Esophagus squamous epithelium (tissue), 5 donors: ENCODE measurements around the gene POU3F3. TPM values are rescaled to one million over a fixed set of nuclear protein-coding genes. Genes with fewer than 3 reads are reported as not detected.
A peak's percentile ranks its signal among the peaks of the same experiment; 100 is the strongest.

Source experiments
- DNase-seq: peaks from one replicate; lab custom pipeline; 2025; lab: John Stamatoyannopoulos, UW
- H3K27ac ChIP-seq, 4 donors: fragments of 200-600 bp; sonication (generic); one replicate each; pipeline ENCODE4 v1.5.1; 2016 to 2019; ENCODE audit warnings: mild to moderate bottlenecking in 1 of 4
- H3K27me3 ChIP-seq, 4 donors: fragments of 200-600 bp; sonication (generic); 1 replicate in 3 of 4; 2 replicates in 1 of 4; pipeline versions ENCODE4 v1.5.1 to v1.6.0; 2017 to 2021; ENCODE audit warnings: antibody characterized with exemption in 1 of 4
- H3K36me3 ChIP-seq, 3 donors: fragments of 200-600 bp; sonication (generic); one replicate each; pipeline ENCODE4 v1.5.1; 2016 to 2019
- H3K4me1 ChIP-seq, 3 donors: fragments of 200-600 bp; sonication (generic); one replicate each; pipeline ENCODE4 v1.5.1; 2017 to 2019
- H3K4me3 ChIP-seq, 4 donors: fragments of 200-600 bp; sonication (generic); 1 replicate in 3 of 4; 2 replicates in 1 of 4; pipeline ENCODE4 v1.5.1; 2016 to 2019; ENCODE audit warnings: mild to moderate bottlenecking in 2 of 4, moderate library complexity in 1 of 4
- H3K9me3 ChIP-seq, 3 donors: fragments of 200-600 bp; sonication (generic); one replicate each; pipeline ENCODE4 v1.5.1; 2016 to 2019
- POLR2A ChIP-seq, 4 donors: fragments of 450-650 bp; IDR thresholded peaks; one replicate each; pipeline ENCODE4 v1.6.1; 2017; ENCODE audit warnings: antibody characterized with exemption in 4 of 4, mild to moderate bottlenecking in 4 of 4, moderate library complexity in 3 of 4
- WGBS, 2 donors: methylation state at CpG; one replicate each; pipeline ENCODE4 v1.1.5; 2018; 5-methylcytosine and 5-hydroxymethylcytosine counted together
- intact Hi-C: fragments of 100-400 bp; cut with DNase I; formaldehyde crosslinking; loops from one replicate; pipeline ENCODE4 v1.15.0; 2022
- total RNA-seq, 4 donors: library from RNA; depleted of rRNA; stranded (reverse); fragments of >200 nt; gene quantifications; one replicate each; pipeline ENCODE4 v1.1.0, GENCODE V29; 2016
- TF ChIP-seq, protein P1 (sequence below), 6 experiments: fragments of 450-650 bp in 4 of 6; fragments of 200-600 bp in 2 of 6; sonication (generic) in 2 of 6; IDR thresholded peaks; one replicate each; pipeline ENCODE4 v1.5.1; 2016 to 2019; ENCODE audit warnings: antibody characterized with exemption in 6 of 6, mild to moderate bottlenecking in 4 of 6, moderate library complexity in 4 of 6
- donor health status: DM: yes; HTN: yes; CAD: no.

The POU3F3 gene
- total RNA-seq = under 1 TPM in 1 of 4 donors, not detected in 3; 0.09 TPM

DNA sequence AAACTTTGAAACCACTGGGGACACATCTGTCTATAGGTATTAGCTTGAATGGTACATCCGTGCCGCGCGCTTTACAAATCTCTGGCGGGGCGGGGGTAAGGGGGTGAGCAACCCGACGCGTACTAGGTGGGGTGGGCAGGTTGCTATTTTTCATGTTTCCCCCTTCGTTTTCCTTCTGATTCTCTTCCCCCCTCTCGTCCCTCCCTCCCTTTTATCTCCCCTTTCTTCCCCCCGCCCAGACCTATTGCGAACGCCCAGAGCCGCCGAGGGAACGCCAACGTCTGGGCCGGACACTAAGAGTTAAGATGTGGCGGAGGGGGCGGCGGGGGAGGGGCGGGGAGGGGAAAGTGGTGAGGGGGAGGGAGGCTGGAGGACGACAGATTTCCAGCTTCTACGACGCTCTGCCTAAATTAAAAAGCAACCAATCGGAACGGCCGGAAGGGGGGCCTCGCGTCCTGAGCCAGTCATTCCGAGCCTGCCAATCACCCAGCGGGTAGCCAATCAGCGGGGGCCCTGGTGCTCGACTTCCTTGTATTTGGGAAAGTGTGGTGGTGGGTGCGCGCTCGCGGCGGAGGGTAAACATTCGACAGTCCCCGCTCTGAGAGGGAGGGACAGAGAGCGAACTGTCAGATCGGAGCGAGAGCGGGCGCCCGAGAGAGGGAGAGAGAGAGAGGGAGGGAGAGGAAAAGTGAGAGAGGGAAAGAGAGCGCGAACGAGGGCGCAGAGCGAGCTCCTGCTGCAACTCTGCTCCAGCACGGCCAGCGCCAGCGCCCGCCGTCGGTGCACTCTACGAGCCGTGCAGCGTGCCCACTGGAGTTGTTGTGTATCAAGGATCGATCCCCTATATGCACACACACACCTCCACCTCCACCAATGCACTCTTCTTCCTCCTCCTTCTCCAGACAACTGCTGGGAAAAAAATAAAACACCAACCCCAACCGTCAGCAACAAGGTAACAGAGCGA, at the start of gene POU3F3:
Gene POU3F3 (plus strand): TSS at position 582 of the 964 bp plus-strand sequence. CDS start 1,396 bp downstream, outside the sequence.
- no peaks in the 10 kb centered on the region for H3K9me3 ChIP-seq
- peaks cover 44 to 99% (median 58%) of the 10 kb centered on the region in 4 donors for H3K27me3 ChIP-seq
- 9% methylated on average over 44 to 50 of the region's 65 CpGs for WGBS, 2 donors
- H3K4me1 ChIP-seq = peaks cover 24 to 64% (median 30%) of the 10 kb centered on the region in 3 donors
- intact Hi-C loops = no loop called here
- no peak for DNase-seq
- H3K4me3 ChIP-seq = peak within 1 kb of the TSS in 3 of 4 donors; percentile 30 to 66 (median 43)
- H3K36me3 ChIP-seq = no peaks in the 10 kb centered on the region
- no peak for TF ChIP-seq POLR2A (IDR thresholded peaks at IDR 0.05)
- TF ChIP-seq, protein P1, sequence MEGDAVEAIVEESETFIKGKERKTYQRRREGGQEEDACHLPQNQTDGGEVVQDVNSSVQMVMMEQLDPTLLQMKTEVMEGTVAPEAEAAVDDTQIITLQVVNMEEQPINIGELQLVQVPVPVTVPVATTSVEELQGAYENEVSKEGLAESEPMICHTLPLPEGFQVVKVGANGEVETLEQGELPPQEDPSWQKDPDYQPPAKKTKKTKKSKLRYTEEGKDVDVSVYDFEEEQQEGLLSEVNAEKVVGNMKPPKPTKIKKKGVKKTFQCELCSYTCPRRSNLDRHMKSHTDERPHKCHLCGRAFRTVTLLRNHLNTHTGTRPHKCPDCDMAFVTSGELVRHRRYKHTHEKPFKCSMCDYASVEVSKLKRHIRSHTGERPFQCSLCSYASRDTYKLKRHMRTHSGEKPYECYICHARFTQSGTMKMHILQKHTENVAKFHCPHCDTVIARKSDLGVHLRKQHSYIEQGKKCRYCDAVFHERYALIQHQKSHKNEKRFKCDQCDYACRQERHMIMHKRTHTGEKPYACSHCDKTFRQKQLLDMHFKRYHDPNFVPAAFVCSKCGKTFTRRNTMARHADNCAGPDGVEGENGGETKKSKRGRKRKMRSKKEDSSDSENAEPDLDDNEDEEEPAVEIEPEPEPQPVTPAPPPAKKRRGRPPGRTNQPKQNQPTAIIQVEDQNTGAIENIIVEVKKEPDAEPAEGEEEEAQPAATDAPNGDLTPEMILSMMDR (IDR thresholded peaks at IDR 0.05) = no peak
- H3K27ac ChIP-seq = no peak within 1 kb of the TSS

- Histone ChIP-seq H3K27ac (no peak overlapping the region), H3K27me3 (no peaks in the 10 kb centered on the region), H3K9me3 (no peaks in the 10 kb centered on the region), H3K4me3 (no peak overlapping the region), H3K36me3 (no peaks in the 10 kb centered on the region), H3K4me1 (no peaks in the 10 kb centered on the region)
- 80 to 84% methylated on average over 6 of the region's 6 CpGs for WGBS, 2 donors
- intact Hi-C loops = no loop called here
- TF ChIP-seq POLR2A (IDR thresholded peaks at IDR 0.05) = no peak
- no peak for DNase-seq
Observed at GRCh38 chr2:104804148-104804890, 49.6 kb upstream of the POU3F3 start.

DNA sequence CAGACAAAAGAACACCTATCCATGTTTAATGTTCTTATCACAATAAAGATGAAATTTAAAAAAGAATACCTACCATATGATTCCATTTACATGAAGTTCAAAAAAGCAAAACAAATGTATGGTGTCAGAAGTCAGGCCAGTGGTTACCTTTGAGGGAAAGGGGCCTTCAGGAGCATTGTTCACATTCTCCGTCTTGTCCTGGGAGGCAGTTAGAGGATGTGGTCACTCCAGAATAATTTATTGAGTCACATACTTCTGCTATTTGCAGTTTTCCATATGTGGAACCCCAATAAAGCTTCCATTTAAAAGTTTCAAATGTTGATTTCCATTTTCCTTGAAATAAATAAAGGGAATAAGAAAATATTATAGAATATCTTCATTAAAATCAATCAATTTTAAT, 41.6 kb upstream of the POU3F3 start:
- H3K27ac ChIP-seq = no peak overlapping the region
- TF ChIP-seq, protein P1 (IDR thresholded peaks at IDR 0.05) = no peak
- no peak for TF ChIP-seq POLR2A (IDR thresholded peaks at IDR 0.05)
- no peak for DNase-seq
- H3K4me3 ChIP-seq = no peak overlapping the region
- intact Hi-C loops = no loop called here
- H3K36me3 ChIP-seq = no peaks in the 10 kb centered on the region
- 56 to 61% methylated on average over 1 of the region's 1 CpG for WGBS, 2 donors
- H3K27me3 ChIP-seq = peaks cover 0 to 3% (median 0%) of the 10 kb centered on the region in 4 donors
- no peaks in the 10 kb centered on the region for H3K4me1 ChIP-seq
- H3K9me3 ChIP-seq = no peaks in the 10 kb centered on the region

DNA sequence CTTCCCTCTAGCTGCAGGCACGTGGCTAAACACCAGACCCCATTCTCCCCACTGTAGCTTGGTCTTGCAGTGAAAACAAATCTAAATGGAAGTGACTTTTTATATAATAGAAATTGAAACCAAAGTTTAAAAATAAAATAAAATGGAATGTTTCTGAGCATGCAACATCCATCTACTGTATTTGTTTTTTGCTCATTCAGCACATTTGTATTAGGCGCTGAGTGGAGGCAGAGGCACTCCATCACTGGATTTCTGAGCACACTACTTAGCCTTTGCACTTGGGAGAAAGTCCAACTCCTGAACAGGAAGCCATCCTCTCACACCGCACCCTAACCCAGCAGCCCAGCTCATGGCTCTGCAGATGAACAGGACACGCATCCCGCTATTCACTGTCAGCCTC, 37.8 kb upstream of the POU3F3 start:
- no peak overlapping the region for H3K4me3 ChIP-seq
- H3K9me3 ChIP-seq = no peaks in the 10 kb centered on the region
- H3K4me1 ChIP-seq = no peaks in the 10 kb centered on the region
- H3K27me3 ChIP-seq = peaks cover 0 to 6% (median 0%) of the 10 kb centered on the region in 4 donors
- H3K36me3 ChIP-seq = no peaks in the 10 kb centered on the region
- TF ChIP-seq POLR2A (IDR thresholded peaks at IDR 0.05) = no peak
- TF ChIP-seq, protein P1 (IDR thresholded peaks at IDR 0.05) = no peak
- H3K27ac ChIP-seq = no peak overlapping the region
- no peak for DNase-seq
- intact Hi-C loops = no loop called here
- 83 to 85% methylated on average over 5 of the region's 5 CpGs for WGBS, 2 donors

GRCh38 chr2:104818264-104818663, 35.7 kb upstream of the POU3F3 start:
- DNase-seq = no peak
- no peak overlapping the region for H3K27ac ChIP-seq
- no peaks in the 10 kb centered on the region for H3K36me3 ChIP-seq
- intact Hi-C loops = no loop called here
- H3K4me1 ChIP-seq = no peaks in the 10 kb centered on the region
- 71 to 77% methylated on average over 6 of the region's 6 CpGs for WGBS, 2 donors
- no peak for TF ChIP-seq POLR2A (IDR thresholded peaks at IDR 0.05)
- TF ChIP-seq, protein P1 (IDR thresholded peaks at IDR 0.05) = no peak
- H3K4me3 ChIP-seq = no peak overlapping the region
- peaks cover 0 to 6% (median 0%) of the 10 kb centered on the region in 4 donors for H3K27me3 ChIP-seq
- no peaks in the 10 kb centered on the region for H3K9me3 ChIP-seq
